HEK293 (cell line): ENCODE results near the gene VIPR2.

Experiments
- CTCF ChIA-PET: fragments of 350-600 bp; formaldehyde crosslinking; extraction: SDS; loops from one replicate; lab custom pipeline; 2021; ENCODE audit warnings: antibody characterized with exemption; lab: Yijun Ruan, JAX
- POLR2A ChIA-PET: fragments of 300-600 bp; formaldehyde crosslinking; extraction: SDS; loops from one replicate; lab custom pipeline; 2020; ENCODE audit warnings: antibody characterized with exemption, inconsistent platforms; lab: Yijun Ruan, JAX
- H3K27ac ChIP-seq: fragments of 200-500 bp; sonication (Bioruptor generic); 2 replicates; pipeline ENCODE4 v1.5.1; 2014; ENCODE audit warnings: low read depth, low read length, control low read depth, inconsistent platforms; ENCODE audit errors: extremely low read depth
- H3K36me3 ChIP-seq, 2 experiments: fragments of 200-500 bp in 1 of 2; sonication (Bioruptor generic) in 1 of 2; 1 replicate in 1 of 2; 2 replicates in 1 of 2; pipeline ENCODE4 v1.5.1; 2014 to 2017; ENCODE audit warnings: inconsistent platforms in 2 of 2, low read length in 2 of 2; ENCODE audit not compliant: control insufficient read depth in 2 of 2, insufficient read depth in 1 of 2
- H3K4me1 ChIP-seq: fragments of 200-500 bp; sonication (Bioruptor generic); 2 replicates; pipeline ENCODE4 v1.5.1; 2014; ENCODE audit warnings: mild to moderate bottlenecking, low read length, inconsistent platforms; ENCODE audit not compliant: control insufficient read depth, insufficient read depth
- H3K4me3 ChIP-seq: 2 replicates; pipeline ENCODE4 v1.5.1; 2011; ENCODE audit warnings: low read depth, mild to moderate bottlenecking, control low read depth, low read length, moderate library complexity
- H3K9me3 ChIP-seq: fragments of 200-500 bp; sonication (Bioruptor generic); 2 replicates; pipeline ENCODE4 v1.5.1; 2014; ENCODE audit warnings: low read depth, low read length, inconsistent platforms; ENCODE audit not compliant: control insufficient read depth, insufficient read depth
- BCL11B ChIP-seq: fragments of 450-650 bp; formaldehyde crosslinking; IDR thresholded peaks from 2 replicates; pipeline ENCODE4 v1.5.1; 2016; ENCODE audit warnings: low read depth, missing biosample characterization, missing genetic modification characterization
- FEZF1 ChIP-seq: fragments of 450-650 bp; formaldehyde crosslinking; IDR thresholded peaks from 2 replicates; pipeline ENCODE4 v1.5.1; 2016; ENCODE audit warnings: missing biosample characterization, missing genetic modification characterization
- GLI4 ChIP-seq: fragments of 450-650 bp; formaldehyde crosslinking; IDR thresholded peaks from 2 replicates; pipeline ENCODE4 v1.5.1; 2016; ENCODE audit warnings: missing biosample characterization, missing genetic modification characterization
- HOXD13 ChIP-seq: sonication (generic); formaldehyde crosslinking; IDR thresholded peaks from 2 replicates; pipeline ENCODE4 v1.8.0; 2022; ENCODE audit warnings: missing genetic modification reagents, borderline replicate concordance
- KLF7 ChIP-seq: fragments of 450-650 bp; formaldehyde crosslinking; IDR thresholded peaks from 2 replicates; pipeline ENCODE4 v1.5.1; 2016; ENCODE audit warnings: missing biosample characterization, missing genetic modification characterization, borderline replicate concordance
- OSR2 ChIP-seq: fragments of 450-650 bp; formaldehyde crosslinking; IDR thresholded peaks from 2 replicates; pipeline ENCODE4 v1.5.1; 2016; ENCODE audit warnings: missing biosample characterization, missing genetic modification characterization
- SP7 ChIP-seq: fragments of 450-650 bp; formaldehyde crosslinking; IDR thresholded peaks from 2 replicates; pipeline ENCODE4 v1.5.1; 2016; ENCODE audit warnings: missing biosample characterization, missing genetic modification characterization
- ZBTB1 ChIP-seq: fragments of 450-650 bp; formaldehyde crosslinking; IDR thresholded peaks from 2 replicates; pipeline ENCODE4 v1.5.1; 2016; ENCODE audit warnings: missing biosample characterization, missing genetic modification characterization
- ZNF112 ChIP-seq: fragments of 450-650 bp; formaldehyde crosslinking; IDR thresholded peaks from 2 replicates; pipeline ENCODE4 v1.5.0; 2017; ENCODE audit warnings: missing biosample characterization, missing genetic modification characterization
- ZNF16 ChIP-seq: fragments of 450-650 bp; formaldehyde crosslinking; IDR thresholded peaks from 2 replicates; pipeline ENCODE4 v1.5.1; 2016; ENCODE audit warnings: low read depth, missing biosample characterization, missing genetic modification characterization
- ZNF175 ChIP-seq: fragments of 450-650 bp; formaldehyde crosslinking; IDR thresholded peaks from 2 replicates; pipeline ENCODE4 v1.5.1; 2016; ENCODE audit warnings: missing biosample characterization, missing genetic modification characterization
- ZNF23 ChIP-seq: fragments of 450-650 bp; formaldehyde crosslinking; IDR thresholded peaks from 2 replicates; pipeline ENCODE4 v1.5.1; 2016; ENCODE audit warnings: missing biosample characterization, missing genetic modification characterization, borderline replicate concordance
- ZNF335 ChIP-seq: fragments of 450-650 bp; formaldehyde crosslinking; conservative IDR thresholded peaks from 2 replicates; pipeline ENCODE4 v1.5.1; 2016; ENCODE audit warnings: missing biosample characterization, missing genetic modification characterization
- ZNF48 ChIP-seq: fragments of 450-650 bp; formaldehyde crosslinking; IDR thresholded peaks from 2 replicates; pipeline ENCODE4 v1.5.1; 2016; ENCODE audit warnings: missing biosample characterization, missing genetic modification characterization
- ZNF529 ChIP-seq: fragments of 450-650 bp; formaldehyde crosslinking; IDR thresholded peaks from 2 replicates; pipeline ENCODE4 v1.5.1; 2017; ENCODE audit warnings: missing genetic modification characterization, missing biosample characterization; ENCODE audit not compliant: insufficient replicate concordance
- ZNF549 ChIP-seq: fragments of 450-650 bp; IDR thresholded peaks from 2 replicates; pipeline ENCODE4 v1.5.1; 2018; ENCODE audit warnings: missing biosample characterization, missing genetic modification characterization, mild to moderate bottlenecking, inconsistent platforms, moderate library complexity
- ZNF560 ChIP-seq: fragments of 450-650 bp; formaldehyde crosslinking; IDR thresholded peaks from 2 replicates; pipeline ENCODE4 v1.5.1; 2017; ENCODE audit warnings: missing biosample characterization, missing genetic modification characterization, borderline replicate concordance
- ZNF585B ChIP-seq: fragments of 450-650 bp; formaldehyde crosslinking; IDR thresholded peaks from 2 replicates; pipeline ENCODE4 v1.5.1; 2016; ENCODE audit warnings: missing biosample characterization, missing genetic modification characterization
- ZNF654 ChIP-seq: fragments of 450-650 bp; formaldehyde crosslinking; IDR thresholded peaks from 2 replicates; pipeline ENCODE4 v1.5.1; 2016; ENCODE audit warnings: low read depth, missing biosample characterization, missing genetic modification characterization
- ZNF658 ChIP-seq: fragments of 450-650 bp; formaldehyde crosslinking; IDR thresholded peaks from 2 replicates; pipeline ENCODE4; 2016; ENCODE audit warnings: missing biosample characterization, missing genetic modification characterization
- ZNF843 ChIP-seq: fragments of 450-650 bp; formaldehyde crosslinking; IDR thresholded peaks from 2 replicates; pipeline ENCODE4 v1.5.1; 2016; ENCODE audit warnings: missing biosample characterization, missing genetic modification characterization
- ZSCAN23 ChIP-seq: fragments of 450-650 bp; formaldehyde crosslinking; IDR thresholded peaks from 2 replicates; pipeline ENCODE4 v1.5.1; 2016; ENCODE audit warnings: missing biosample characterization, missing genetic modification characterization
- TF ChIP-seq, protein P1 (sequence below): fragments of 450-650 bp; formaldehyde crosslinking; IDR thresholded peaks from 2 replicates; pipeline ENCODE4 v1.5.1; 2016; ENCODE audit warnings: missing biosample characterization, missing genetic modification characterization
- TF ChIP-seq, protein P2 (sequence below): fragments of 450-650 bp; formaldehyde crosslinking; IDR thresholded peaks from 2 replicates; pipeline ENCODE4; 2016; ENCODE audit warnings: missing biosample characterization, missing genetic modification characterization
- TF ChIP-seq, protein P3 (sequence below): fragments of 450-650 bp; formaldehyde crosslinking; IDR thresholded peaks from 2 replicates; pipeline ENCODE4 v1.5.1; 2017; ENCODE audit warnings: missing biosample characterization, missing genetic modification characterization
- TF ChIP-seq, protein P4 (sequence below): fragments of 450-650 bp; formaldehyde crosslinking; conservative IDR thresholded peaks from 2 replicates; pipeline ENCODE4 v1.5.1; 2016; ENCODE audit warnings: low read depth, missing biosample characterization, missing genetic modification characterization
- TF ChIP-seq, protein P5 (sequence below): fragments of 450-650 bp; formaldehyde crosslinking; IDR thresholded peaks from 2 replicates; pipeline ENCODE4 v1.5.1; 2016; ENCODE audit warnings: missing biosample characterization, missing genetic modification characterization, borderline replicate concordance

The VIPR2 gene

DNA sequence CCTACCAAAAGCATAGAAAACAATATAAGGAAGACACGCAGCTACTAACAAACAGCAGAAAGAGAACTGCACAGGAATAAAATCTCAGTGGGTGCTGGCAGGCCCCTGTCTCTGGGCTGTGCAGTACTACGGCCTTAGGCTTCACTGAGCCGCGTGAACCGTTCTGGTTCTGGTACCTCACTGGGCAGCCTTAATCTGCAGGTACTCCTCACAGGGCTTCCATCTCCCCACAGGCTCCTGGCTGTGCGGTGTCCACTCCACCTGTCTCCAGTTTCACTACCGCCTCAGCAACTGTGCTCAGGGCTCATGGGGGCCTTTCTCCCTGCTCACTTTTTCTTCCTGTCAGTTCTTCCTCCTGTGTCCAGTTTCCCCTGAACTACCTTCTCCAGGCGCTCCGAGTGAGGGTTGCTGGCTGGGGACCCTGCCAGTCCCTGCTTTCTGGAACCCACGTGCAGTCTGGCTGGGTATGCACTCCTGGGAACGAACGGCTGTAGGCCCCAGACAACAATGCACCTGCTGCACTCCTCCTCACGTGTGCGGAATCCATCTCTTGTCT is 75.7 kb downstream of the VIPR2 start (continued):
- TF ChIP-seq, protein P1, sequence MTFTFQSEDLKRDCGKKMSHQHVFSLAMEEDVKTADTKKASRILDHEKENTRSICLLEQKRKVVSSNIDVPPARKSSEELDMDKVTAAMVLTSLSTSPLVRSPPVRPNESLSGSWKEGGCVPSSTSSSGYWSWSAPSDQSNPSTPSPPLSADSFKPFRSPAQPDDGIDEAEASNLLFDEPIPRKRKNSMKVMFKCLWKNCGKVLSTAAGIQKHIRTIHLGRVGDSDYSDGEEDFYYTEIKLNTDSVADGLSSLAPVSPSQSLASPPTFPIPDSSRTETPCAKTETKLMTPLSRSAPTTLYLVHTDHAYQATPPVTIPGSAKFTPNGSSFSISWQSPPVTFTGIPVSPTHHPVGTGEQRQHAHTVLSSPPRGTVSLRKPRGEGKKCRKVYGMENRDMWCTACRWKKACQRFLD: no peak
- no peak for TF ChIP-seq ZNF549 (tag by site-specific recombination)
- no peak for TF ChIP-seq ZNF112 (tag by site-specific recombination)
- no peak for TF ChIP-seq ZNF654 (tag by site-specific recombination)
- no peak for TF ChIP-seq OSR2 (tag by site-specific recombination)
- TF ChIP-seq ZNF843 (tag by site-specific recombination): no peak
- TF ChIP-seq KLF7 (tag by site-specific recombination): no peak
- TF ChIP-seq, protein P2, sequence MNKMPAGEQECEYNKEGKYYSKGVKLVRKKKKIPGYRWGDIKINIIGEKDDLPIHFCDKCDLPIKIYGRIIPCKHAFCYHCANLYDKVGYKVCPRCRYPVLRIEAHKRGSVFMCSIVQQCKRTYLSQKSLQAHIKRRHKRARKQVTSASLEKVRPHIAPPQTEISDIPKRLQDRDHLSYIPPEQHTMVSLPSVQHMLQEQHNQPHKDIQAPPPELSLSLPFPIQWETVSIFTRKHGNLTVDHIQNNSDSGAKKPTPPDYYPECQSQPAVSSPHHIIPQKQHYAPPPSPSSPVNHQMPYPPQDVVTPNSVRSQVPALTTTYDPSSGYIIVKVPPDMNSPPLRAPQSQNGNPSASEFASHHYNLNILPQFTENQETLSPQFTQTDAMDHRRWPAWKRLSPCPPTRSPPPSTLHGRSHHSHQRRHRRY (tag by site-specific recombination): no peak

DNA sequence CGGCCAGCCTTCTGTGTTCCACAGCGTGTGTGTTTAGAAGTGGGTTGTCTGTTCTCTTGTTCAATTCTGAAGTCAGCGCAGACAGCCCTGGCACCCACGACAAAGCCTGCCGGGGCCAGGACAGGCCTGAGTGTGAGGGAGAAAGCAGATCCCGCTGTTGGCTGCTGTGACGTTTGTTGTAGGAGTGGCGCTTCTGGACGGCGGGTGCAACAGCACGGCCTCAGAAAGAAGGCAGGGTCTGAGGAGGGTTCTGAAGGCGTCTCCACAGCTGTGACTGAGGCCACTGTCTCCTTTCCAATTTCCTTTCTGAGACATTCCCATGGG is 76.2 kb downstream of the VIPR2 start:
- CTCF ChIA-PET: no interaction called here

DNA sequence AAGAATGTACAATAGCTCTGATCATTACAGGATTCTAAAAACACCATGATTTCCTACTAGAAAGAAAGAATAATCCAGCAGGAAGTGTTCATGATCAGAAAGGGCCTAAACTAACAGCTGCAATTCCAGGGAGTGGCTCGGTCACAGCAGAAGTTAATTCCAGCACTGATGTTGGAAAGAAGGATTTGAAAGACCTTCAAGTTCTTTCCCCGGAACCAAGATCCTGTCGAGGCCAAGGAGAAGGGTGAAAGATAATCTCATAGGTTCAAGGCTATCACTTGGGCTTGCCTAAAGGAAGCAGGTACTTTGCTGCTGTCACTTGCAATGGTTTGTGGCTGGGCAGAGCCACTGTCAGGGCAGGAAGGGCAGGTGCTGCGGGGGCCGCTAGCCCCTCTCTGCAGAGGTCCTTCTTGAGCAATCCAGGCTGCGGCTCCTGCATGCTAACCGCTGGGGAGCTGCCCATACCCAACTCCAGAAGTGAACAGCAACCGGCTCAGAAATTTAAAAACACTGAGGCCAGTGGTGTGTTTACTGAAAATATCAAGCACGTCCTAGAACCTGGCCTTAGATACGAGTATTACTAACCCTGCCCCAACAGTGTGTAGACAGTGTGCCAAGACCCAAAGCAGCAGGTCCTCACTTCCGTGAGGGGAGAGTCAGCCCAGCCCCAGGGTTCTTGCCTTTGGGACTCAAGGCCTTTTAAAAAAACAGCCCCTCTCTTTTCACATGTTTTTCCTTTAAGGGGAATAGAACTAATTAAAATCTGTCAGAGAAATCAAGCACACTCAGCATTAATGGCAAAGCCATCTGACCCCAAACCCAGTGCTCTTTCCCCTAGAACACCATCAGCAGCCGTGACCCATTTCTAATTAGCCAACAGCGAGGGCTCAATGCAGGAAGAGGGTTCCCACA is 76.8 kb downstream of the VIPR2 start:
- no peak overlapping the region for H3K4me3 ChIP-seq
- no peaks in the 10 kb centered on the region for H3K9me3 ChIP-seq
- H3K27ac ChIP-seq: no peak overlapping the region
- ChIA-PET POLR2A (no interaction called here), CTCF (no interaction called here)
- H3K4me1 ChIP-seq: no peaks in the 10 kb centered on the region
- no peaks in the 10 kb centered on the region for H3K36me3 ChIP-seq
- TF ChIP-seq, protein P3, sequence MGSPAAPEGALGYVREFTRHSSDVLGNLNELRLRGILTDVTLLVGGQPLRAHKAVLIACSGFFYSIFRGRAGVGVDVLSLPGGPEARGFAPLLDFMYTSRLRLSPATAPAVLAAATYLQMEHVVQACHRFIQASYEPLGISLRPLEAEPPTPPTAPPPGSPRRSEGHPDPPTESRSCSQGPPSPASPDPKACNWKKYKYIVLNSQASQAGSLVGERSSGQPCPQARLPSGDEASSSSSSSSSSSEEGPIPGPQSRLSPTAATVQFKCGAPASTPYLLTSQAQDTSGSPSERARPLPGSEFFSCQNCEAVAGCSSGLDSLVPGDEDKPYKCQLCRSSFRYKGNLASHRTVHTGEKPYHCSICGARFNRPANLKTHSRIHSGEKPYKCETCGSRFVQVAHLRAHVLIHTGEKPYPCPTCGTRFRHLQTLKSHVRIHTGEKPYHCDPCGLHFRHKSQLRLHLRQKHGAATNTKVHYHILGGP (tag by site-specific recombination): no peak
- TF ChIP-seq ZBTB1: no peak
- no peak for TF ChIP-seq ZNF175 (tag by site-specific recombination)
- TF ChIP-seq ZSCAN23 (tag by site-specific recombination): no peak
- no peak for TF ChIP-seq ZNF529
- no peak for TF ChIP-seq ZNF549 (tag by site-specific recombination)
- TF ChIP-seq ZNF560 (tag by site-specific recombination): no peak
- TF ChIP-seq, protein P4, sequence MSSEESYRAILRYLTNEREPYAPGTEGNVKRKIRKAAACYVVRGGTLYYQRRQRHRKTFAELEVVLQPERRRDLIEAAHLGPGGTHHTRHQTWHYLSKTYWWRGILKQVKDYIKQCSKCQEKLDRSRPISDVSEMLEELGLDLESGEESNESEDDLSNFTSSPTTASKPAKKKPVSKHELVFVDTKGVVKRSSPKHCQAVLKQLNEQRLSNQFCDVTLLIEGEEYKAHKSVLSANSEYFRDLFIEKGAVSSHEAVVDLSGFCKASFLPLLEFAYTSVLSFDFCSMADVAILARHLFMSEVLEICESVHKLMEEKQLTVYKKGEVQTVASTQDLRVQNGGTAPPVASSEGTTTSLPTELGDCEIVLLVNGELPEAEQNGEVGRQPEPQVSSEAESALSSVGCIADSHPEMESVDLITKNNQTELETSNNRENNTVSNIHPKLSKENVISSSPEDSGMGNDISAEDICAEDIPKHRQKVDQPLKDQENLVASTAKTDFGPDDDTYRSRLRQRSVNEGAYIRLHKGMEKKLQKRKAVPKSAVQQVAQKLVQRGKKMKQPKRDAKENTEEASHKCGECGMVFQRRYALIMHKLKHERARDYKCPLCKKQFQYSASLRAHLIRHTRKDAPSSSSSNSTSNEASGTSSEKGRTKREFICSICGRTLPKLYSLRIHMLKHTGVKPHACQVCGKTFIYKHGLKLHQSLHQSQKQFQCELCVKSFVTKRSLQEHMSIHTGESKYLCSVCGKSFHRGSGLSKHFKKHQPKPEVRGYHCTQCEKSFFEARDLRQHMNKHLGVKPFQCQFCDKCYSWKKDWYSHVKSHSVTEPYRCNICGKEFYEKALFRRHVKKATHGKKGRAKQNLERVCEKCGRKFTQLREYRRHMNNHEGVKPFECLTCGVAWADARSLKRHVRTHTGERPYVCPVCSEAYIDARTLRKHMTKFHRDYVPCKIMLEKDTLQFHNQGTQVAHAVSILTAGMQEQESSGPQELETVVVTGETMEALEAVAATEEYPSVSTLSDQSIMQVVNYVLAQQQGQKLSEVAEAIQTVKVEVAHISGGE (tag by site-specific recombination): no peak
- TF ChIP-seq ZNF658 (tag by site-specific recombination): no peak
- no peak for TF ChIP-seq ZNF585B
- TF ChIP-seq, protein P5, sequence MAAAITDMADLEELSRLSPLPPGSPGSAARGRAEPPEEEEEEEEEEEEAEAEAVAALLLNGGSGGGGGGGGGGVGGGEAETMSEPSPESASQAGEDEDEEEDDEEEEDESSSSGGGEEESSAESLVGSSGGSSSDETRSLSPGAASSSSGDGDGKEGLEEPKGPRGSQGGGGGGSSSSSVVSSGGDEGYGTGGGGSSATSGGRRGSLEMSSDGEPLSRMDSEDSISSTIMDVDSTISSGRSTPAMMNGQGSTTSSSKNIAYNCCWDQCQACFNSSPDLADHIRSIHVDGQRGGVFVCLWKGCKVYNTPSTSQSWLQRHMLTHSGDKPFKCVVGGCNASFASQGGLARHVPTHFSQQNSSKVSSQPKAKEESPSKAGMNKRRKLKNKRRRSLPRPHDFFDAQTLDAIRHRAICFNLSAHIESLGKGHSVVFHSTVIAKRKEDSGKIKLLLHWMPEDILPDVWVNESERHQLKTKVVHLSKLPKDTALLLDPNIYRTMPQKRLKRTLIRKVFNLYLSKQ (tag by site-specific recombination): no peak
- TF ChIP-seq ZNF48 (tag by site-specific recombination): no peak
- TF ChIP-seq FEZF1 (tag by site-specific recombination): no peak
- no peak for TF ChIP-seq HOXD13 (CRISPR knock-in tag)
- no peak for TF ChIP-seq ZNF335
- TF ChIP-seq GLI4 (tag by site-specific recombination): no peak

More for the DNA sequence above, 76.2 kb downstream of the VIPR2 start:
- H3K27ac ChIP-seq: no peak overlapping the region
- POLR2A ChIA-PET: no interaction called here
- no peaks in the 10 kb centered on the region for H3K36me3 ChIP-seq
- no peaks in the 10 kb centered on the region for H3K4me1 ChIP-seq
- TF ChIP-seq SP7 (tag by site-specific recombination) (no peak), ZNF23 (tag by site-specific recombination) (no peak), BCL11B (no peak), ZNF175 (tag by site-specific recombination) (no peak), ZNF16 (tag by site-specific recombination) (no peak)
- H3K9me3 ChIP-seq: no peaks in the 10 kb centered on the region
- H3K4me3 ChIP-seq: no peak overlapping the region
